Activated naive CD4-positive, alpha-beta T cell treated with anti-CD3 and anti-CD28 coated beads, Interleukin-2, amount 50 U/mL, for 24 hours (primary cell): ENCODE results near the gene DOK7.
"Not testable (repeated sequence)": the region's sequence is repeated elsewhere in the genome, so short reads cannot be mapped to it uniquely, and the experiment has no call there.

Experiments
- H3K27ac Mint-ChIP-seq: one replicate; pipeline ENCODE4 v1.8.0; 2021; ENCODE audit warnings: mild to moderate bottlenecking, mixed read lengths
- H3K27me3 Mint-ChIP-seq: one replicate; pipeline ENCODE4 v1.8.0; 2021; ENCODE audit warnings: mixed read lengths
- H3K36me3 Mint-ChIP-seq: one replicate; pipeline ENCODE4 v1.8.0; 2021; ENCODE audit warnings: mixed read lengths
- H3K4me1 Mint-ChIP-seq: one replicate; pipeline ENCODE4 v1.8.0; 2021; ENCODE audit warnings: mixed read lengths
- H3K4me3 Mint-ChIP-seq: one replicate; pipeline ENCODE4 v1.8.0; 2021; ENCODE audit warnings: mild to moderate bottlenecking, mixed read lengths
- H3K9me3 Mint-ChIP-seq: one replicate; pipeline ENCODE4 v1.8.0; 2021; ENCODE audit warnings: mixed read lengths

Gene DOK7

DNA sequence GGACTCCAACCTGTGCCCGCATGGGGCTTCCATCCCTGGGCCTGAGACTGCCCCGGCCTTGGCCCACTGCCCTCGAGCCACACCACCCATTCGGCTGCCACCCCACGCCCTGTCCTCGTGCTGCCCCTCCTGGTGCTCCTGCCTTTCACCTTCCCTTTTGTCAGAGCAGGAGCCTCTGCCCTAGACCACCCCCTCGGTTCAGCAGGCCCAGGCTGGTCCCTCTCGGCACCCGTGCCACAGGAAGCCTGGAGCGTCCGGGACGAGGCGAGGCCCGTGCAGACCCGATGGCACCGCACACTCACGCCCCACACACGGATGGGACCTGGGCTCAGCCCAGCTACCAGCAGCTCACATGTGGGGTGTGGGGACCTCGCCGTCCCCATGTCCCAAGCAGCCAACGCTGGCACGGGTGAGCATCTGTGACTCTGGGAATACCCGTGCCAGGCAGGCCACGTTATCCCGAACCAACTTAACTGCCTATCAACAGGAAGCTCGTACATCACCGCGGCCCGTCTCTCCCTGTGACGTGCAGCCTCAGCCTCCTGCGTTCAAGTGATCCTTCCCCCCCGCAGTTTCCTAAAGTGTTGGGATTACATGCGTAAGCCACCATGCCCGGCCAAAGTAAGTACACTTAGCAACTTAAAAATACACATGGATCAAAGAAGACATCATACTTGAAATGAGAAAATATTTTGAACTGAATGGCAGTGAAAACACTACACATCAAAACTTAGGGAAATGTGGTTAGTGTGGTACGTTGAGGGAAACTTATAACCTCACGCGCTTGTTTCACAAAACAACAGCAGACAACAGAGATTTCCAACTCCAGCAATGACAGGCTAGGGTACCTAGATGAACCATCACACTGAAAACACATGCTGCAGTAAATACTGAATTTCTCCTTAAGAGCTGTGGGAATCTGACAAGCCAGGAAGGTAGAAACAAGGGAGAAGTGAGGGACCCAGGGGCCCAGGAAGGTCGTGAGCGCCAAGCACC, 40.1 kb downstream of the DOK7 start:
- Mint-ChIP-seq H3K9me3 (no peaks in the 10 kb centered on the region), H3K36me3 (peaks cover 7% of the 10 kb centered on the region), H3K4me3 (no peak overlapping the region), H3K27ac (no peak overlapping the region), H3K4me1 (peaks cover 12% of the 10 kb centered on the region), H3K27me3 (no peaks in the 10 kb centered on the region)

DNA sequence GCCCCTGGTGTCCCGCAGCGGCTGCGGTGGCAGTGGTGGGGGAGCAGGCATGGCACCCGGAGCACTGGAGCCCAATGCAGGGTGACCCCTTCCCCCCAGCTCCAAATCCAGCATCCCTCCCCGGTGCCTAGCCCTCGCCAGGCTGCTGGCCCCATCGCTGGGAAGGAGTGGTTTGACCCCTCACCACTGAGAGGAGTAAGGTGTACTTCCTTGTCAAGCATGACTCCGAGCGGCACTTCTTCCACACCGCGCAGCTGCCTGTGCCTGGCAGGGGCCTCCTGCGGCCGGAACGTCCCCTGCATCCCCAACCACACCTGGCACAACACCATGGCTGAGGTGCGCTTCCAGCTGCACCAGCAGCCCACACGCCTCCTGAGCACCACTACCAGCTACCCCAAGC, 42.1 kb downstream of the DOK7 start:
- Mint-ChIP-seq H3K36me3 (peaks cover 10% of the 10 kb centered on the region), H3K4me1 (peaks cover 12% of the 10 kb centered on the region), H3K27ac (no peak overlapping the region), H3K9me3 (no peaks in the 10 kb centered on the region), H3K4me3 (no peak overlapping the region), H3K27me3 (no peaks in the 10 kb centered on the region)

GRCh38 chr4:3508542-3508941, 45.4 kb downstream of the DOK7 start:
- Mint-ChIP-seq H3K4me3 (no peak overlapping the region), H3K27me3 (no peaks in the 10 kb centered on the region), H3K9me3 (no peaks in the 10 kb centered on the region), H3K4me1 (peaks cover 8% of the 10 kb centered on the region), H3K27ac (no peak overlapping the region), H3K36me3 (peaks cover 23% of the 10 kb centered on the region)

GRCh38 chr4:3510481-3510880, 47.4 kb downstream of the DOK7 start:
- Mint-ChIP-seq H3K36me3 (peaks cover 28% of the 10 kb centered on the region), H3K27ac (no peak overlapping the region), H3K27me3 (no peaks in the 10 kb centered on the region), H3K9me3 (no peaks in the 10 kb centered on the region), H3K4me3 (no peak overlapping the region), H3K4me1 (peaks cover 5% of the 10 kb centered on the region)

GRCh38 chr4:3511187-3511586, 48.1 kb downstream of the DOK7 start:
- Mint-ChIP-seq H3K4me3 (no peak overlapping the region), H3K27ac (no peak overlapping the region), H3K9me3 (no peaks in the 10 kb centered on the region), H3K4me1 (peaks cover 5% of the 10 kb centered on the region), H3K36me3 (peaks cover 31% of the 10 kb centered on the region), H3K27me3 (no peaks in the 10 kb centered on the region)

- not testable (repeated sequence) for H3K4me3 Mint-ChIP-seq, H3K4me1 Mint-ChIP-seq, H3K27me3 Mint-ChIP-seq, H3K27ac Mint-ChIP-seq, H3K9me3 Mint-ChIP-seq
- peaks cover 31% of the 10 kb centered on the region for H3K36me3 Mint-ChIP-seq
Observed at GRCh38 chr4:3511601-3512000, 48.5 kb downstream of the DOK7 start.

DNA sequence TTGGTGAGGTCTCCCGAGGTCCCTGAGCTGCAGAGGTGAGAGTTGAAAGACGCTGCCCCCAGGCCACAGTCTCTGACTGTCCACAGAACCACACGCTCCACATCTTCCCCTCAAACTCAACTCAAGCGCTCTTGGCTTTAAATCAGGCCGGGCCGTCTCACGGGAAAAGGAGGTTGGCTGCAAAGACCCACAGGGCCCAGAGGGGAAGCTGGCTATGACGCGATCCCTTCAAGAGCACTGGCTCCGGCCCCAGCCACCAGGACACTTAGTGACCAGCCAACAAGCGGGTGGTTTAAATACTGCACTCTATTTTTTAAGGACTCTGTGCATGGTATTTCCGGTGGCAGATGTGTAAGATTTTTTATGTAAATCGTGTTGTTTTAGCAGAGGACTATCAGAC, 49.2 kb downstream of the DOK7 start:
- Mint-ChIP-seq H3K9me3 (no peaks in the 10 kb centered on the region), H3K36me3 (peaks cover 33% of the 10 kb centered on the region), H3K27me3 (no peaks in the 10 kb centered on the region), H3K27ac (no peak overlapping the region), H3K4me1 (peaks cover 5% of the 10 kb centered on the region), H3K4me3 (no peak overlapping the region)

DNA sequence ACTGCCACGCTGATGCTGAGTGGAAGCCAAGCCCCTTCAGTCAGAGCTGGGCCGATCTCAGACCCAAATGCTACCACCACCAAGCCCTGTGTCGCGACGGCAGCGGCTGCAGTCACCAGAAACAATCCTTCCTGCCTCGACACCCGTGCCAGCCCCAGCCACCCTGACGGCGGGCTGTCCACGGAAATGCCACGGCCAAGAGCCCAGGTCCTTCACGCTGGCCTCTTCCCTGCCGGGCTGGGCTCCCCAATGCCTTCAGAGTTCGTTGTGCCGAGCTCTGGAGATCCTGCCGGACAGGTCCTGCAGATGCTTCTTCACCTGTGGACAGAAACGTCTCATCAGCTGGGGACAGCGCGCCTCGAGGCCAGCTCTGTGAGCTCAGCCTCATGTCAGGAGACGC, 49.6 kb downstream of the DOK7 start:
- no peaks in the 10 kb centered on the region for H3K9me3 Mint-ChIP-seq
- H3K36me3 Mint-ChIP-seq = peaks cover 31% of the 10 kb centered on the region
- H3K4me1 Mint-ChIP-seq = peaks cover under 1% of the 10 kb centered on the region
- H3K27me3 Mint-ChIP-seq = no peaks in the 10 kb centered on the region
- H3K27ac Mint-ChIP-seq = no peak overlapping the region
- no peak overlapping the region for H3K4me3 Mint-ChIP-seq

DNA sequence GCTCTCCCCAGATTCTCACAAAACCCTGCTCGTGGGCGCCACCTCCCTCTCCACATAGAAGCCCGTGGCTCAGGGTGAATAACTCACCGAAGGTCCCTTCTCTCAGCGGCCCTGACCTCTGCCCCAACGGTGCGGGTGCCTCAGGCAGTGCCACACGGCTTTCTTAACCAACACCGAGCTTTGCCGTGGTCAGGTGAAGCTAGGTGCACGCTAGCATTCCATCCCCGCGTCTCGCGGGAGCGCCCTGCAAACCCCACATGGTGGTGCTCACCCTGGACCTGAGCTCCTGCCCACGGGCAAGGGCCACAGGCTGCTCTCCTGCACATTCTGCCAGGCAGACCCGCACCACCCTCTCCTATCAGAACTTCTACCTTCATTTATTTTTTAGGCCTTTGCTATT, 50.7 kb downstream of the DOK7 start:
- H3K27me3 Mint-ChIP-seq = no peaks in the 10 kb centered on the region
- H3K27ac Mint-ChIP-seq = no peak overlapping the region
- H3K4me1 Mint-ChIP-seq = no peaks in the 10 kb centered on the region
- H3K9me3 Mint-ChIP-seq = no peaks in the 10 kb centered on the region
- H3K36me3 Mint-ChIP-seq = peaks cover 29% of the 10 kb centered on the region
- no peak overlapping the region for H3K4me3 Mint-ChIP-seq

DNA sequence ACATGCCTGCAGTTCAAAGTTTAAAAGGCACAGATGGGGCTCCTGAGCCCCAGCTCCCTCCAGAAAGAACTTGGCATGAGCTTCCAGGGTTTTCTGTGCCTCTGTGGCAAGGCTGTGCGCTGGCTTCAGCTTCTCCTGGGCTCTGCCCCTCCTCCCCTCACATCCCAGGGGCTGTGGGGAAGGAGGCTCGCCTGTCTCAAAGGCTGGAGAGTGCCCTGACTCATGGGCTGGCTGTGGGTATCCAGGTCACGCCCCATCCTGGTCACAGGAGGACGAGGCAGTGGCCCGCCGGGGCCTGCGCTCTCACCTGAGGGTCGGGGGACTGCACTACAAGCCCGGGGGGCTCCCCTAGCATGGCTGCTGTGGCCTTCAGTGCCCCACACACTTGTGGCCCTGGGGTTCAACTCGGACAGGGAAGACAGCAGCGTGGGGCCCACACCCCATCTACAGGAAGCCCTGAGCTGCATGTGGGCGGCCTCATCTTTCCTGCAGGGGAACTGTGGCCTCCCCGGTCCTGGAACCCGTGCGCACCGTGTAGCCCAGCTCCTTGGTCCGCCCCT, 51.2 kb downstream of the DOK7 start:
- no peaks in the 10 kb centered on the region for H3K9me3 Mint-ChIP-seq
- no peaks in the 10 kb centered on the region for H3K27me3 Mint-ChIP-seq
- H3K27ac Mint-ChIP-seq = no peak overlapping the region
- H3K4me3 Mint-ChIP-seq = no peak overlapping the region
- no peaks in the 10 kb centered on the region for H3K4me1 Mint-ChIP-seq
- H3K36me3 Mint-ChIP-seq = peaks cover 29% of the 10 kb centered on the region

DNA sequence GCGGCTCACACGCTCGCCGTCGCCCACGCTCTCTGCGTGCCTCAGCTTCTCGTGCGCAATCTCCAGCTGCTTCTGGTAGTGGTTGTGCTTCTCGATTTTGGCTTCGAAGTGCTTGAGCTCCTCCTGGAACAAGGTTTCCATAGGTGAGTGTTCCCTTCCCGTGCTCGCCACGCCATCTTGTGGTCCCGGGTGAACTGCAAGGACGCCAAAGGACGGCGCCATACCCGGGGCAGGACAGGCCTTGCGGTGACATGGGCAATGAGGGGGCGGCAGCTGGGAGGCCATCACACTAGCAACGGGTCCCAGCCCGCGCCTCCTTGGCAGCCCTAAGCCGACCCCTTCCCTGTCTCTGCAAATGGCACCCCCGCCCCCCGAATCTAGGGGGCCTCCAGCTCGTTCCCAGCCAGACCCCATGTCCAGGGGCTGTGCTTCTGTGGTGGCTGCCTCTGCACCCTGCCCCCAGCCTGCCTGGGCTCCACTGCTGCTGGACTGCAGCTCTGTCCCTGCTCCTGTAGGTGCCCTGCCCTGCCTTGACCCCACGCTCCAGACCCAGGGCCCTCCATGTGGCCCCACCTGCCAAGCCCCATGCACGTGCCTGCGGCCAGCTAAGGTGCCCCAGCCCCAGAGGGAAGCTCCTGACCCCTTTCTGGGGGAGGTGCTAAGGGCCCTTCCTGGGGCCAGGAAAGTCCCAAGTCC, 51.8 kb downstream of the DOK7 start:
- Mint-ChIP-seq H3K27me3 (no peaks in the 10 kb centered on the region), H3K27ac (no peak overlapping the region), H3K4me1 (no peaks in the 10 kb centered on the region), H3K9me3 (no peaks in the 10 kb centered on the region), H3K4me3 (no peak overlapping the region), H3K36me3 (peaks cover 27% of the 10 kb centered on the region)

- H3K36me3 Mint-ChIP-seq = peaks cover 26% of the 10 kb centered on the region
- H3K9me3 Mint-ChIP-seq = no peaks in the 10 kb centered on the region
- no peak overlapping the region for H3K4me3 Mint-ChIP-seq
- H3K27me3 Mint-ChIP-seq = no peaks in the 10 kb centered on the region
- no peaks in the 10 kb centered on the region for H3K4me1 Mint-ChIP-seq
- no peak overlapping the region for H3K27ac Mint-ChIP-seq
Observed at GRCh38 chr4:3515646-3516045, 52.5 kb downstream of the DOK7 start.

DNA sequence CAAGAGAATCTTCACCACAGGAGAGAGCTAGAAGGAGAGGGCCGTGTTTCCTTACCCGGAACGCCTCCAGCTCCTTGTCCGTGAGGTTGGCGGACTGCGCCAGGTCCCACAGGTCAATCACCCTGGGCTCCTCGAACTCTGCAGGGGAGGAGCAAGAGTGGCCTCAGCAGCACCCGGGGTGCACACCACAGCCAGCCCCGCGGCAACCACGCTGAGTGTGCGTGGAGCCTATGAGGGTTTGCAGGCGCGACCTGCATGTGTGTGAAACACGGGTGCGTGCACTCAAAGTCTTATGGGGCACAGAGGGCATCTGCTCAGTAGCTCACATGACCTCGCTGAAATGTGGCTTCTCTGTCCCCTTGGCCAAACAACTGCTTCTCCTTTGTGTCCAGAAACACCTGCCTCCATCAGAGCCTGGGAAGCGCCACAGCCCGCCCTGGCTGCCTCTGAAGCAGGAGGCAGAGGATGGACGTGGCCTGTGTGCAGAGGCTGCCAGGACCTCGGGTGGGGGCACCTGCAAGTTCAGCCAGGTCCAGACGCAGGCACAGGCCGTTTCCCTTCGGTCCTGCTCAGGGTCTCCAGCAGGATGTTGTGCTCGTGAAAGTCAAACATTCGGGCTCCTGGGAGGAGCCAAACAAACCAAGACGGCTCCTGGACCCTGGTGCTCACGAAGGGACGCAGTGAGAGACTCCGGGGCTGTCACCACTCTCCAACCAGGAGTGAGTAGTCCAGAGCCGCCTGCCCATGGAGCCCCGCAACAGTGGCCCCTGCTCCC, 53.1 kb downstream of the DOK7 start:
- Mint-ChIP-seq H3K27me3 (no peaks in the 10 kb centered on the region), H3K9me3 (no peaks in the 10 kb centered on the region), H3K4me3 (no peak overlapping the region), H3K4me1 (no peaks in the 10 kb centered on the region), H3K27ac (no peak overlapping the region), H3K36me3 (peaks cover 21% of the 10 kb centered on the region)

DNA sequence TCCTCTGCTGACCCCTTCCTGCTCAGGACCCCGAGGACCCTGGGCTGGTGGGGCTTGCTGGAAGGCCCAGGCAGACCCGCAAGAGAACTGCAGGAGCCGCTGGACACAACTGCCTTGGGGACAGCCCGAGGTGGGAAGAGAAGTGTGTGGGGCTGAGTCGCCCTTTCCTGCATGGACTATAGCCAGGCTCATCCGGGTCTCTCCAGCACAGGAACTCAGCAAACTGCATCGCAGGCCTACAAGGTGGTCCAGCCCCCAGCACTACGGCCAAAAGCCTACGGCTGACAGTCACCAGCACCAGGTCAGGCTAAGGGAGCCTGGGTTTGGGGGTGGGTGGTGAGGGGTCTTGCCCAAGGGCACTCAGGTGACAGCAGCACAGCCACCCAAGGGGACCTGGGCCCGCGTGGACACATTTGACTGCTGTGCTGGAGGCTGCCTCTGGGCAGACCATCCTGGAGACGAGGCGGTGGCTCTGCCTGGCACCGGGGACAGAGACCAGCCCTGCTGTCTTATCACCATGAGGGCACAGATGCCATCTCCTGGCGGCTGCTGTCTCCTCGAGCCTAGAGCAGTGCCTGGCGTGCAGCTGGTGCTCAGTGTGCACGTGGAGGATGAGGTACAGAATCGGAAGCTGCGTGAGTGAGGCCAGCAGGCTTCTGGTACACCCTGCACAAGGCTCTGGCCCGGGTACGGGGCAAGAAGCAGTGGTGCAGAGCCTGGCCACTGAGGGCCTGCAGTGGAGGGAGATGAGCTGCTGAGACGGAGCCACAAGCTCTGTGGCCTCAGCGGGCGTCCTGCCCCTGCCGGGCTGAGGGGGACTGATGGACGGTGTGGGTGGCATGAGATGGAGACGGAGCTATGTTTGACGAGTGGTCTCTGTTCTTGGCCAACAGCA, 54.0 kb downstream of the DOK7 start:
- no peak overlapping the region for H3K27ac Mint-ChIP-seq
- H3K36me3 Mint-ChIP-seq = peaks cover 21% of the 10 kb centered on the region
- no peak overlapping the region for H3K4me3 Mint-ChIP-seq
- H3K4me1 Mint-ChIP-seq = no peaks in the 10 kb centered on the region
- H3K27me3 Mint-ChIP-seq = no peaks in the 10 kb centered on the region
- H3K9me3 Mint-ChIP-seq = no peaks in the 10 kb centered on the region
